Stimulated activated CD4-positive, alpha-beta T cell treated with anti-CD3 and anti-CD28 coated beads, Interleukin-1b, Interleukin-23, amount 100 ng/mL, for 4 hours (primary cell): ENCODE results near the gene PLD1.
"Not testable (repeated sequence)": the region's sequence is repeated elsewhere in the genome, so short reads cannot be mapped to it uniquely, and the experiment has no call there.

ENCODE experiments used
- DNase-seq, 2 donors: peaks; one replicate each; pipeline ENCODE4 v3.0.0-alpha.2; 2020; ENCODE audit warnings: low read depth in 2 of 2

The PLD1 gene

DNA sequence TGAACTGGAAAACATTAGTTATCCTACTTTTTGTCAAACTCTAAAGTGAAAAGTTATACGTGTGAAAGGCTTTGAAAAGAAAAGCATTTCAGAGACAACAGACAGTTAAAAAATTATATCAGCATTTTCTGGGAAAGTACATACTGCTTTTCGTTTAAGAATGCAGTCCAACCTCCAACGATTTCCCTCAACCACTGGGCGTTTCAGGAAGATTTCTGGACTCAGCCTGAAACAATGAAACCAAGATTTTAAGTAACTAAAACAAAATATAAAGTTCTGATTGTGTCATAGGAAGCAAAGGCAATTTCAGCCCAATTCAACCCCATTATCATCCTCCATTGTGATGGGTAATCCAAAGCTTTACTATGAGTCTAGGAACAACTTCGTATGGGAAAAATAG lies 110.7 kb downstream of the PLD1 start:
- DNase-seq, result no peak

DNA sequence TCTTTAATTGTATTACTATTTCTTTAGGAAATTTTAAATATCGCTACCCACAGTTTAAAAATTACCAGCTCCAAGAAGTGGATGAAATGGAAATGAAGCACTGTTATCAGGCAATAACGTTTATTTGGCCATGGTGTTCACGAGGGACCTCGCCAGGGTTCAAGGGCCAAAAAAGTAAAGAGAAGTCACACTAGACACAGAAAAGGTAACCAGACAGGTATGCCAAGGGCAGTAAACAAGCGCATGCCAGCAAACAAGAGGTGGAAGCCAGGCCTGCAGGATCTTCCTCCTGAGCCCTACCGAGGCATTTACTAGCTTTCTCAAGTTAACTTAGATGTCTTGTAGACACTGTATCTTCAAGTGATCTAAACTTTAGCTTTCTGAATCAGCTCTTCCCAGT lies 113.5 kb downstream of the PLD1 start:
- DNase-seq, result no peak

DNA sequence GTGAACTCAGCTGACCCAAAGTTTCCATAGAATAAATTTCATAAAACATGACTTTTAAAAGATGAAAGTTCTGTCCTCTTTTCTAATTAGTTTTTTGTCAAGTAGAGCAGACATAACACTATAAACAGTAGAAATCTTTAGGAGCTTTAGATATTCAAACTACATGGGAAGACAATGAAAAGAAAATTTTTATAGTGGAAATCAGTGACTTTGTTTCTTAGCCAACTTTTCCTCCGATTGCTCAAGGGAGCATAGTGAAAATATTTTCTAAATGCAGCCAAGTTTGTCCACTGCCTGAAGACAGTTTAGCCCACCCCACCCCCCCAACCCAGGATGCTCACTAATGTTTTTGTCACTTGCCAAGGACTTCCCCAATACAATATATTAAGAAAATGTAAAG lies 114.9 kb downstream of the PLD1 start:
- no peak for DNase-seq

DNA sequence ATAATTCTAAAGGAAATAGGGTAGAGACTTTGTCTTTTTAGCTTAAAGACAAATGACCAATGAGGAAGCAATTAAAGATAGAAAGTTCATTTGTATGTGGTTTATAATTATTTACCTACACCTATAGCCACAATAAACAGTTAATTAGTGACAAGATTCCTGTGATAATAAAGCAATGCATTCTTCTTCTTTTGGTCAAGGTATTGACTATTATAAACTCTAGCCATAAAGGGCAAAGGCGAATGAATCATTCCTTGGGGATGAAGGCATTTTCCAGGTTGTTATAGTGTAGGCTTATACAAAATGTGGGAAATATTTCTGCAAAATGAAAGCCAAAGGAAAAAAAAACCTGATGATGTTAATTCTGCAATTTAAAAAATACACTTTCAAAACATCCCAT lies 115.4 kb downstream of the PLD1 start:
- no peak for DNase-seq

DNA sequence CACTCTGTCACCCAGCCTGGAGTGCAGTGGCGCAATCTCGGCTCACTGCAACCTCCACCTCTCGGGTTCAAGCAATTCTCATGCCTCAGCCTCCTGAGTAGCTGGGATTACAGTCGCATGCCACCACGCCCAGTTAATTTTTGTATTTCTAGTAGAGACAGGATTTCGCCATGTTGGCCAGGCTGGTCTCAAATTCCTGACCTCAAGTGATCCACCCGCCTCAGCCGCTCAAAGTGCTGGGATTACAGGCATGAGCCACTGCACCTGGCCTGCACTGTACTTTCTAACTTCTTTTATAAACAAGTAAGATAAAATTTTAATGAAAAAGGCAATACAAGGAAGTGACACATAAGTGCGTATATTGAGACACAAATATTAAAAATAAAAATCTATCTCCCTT lies 117.7 kb downstream of the PLD1 start:
- DNase-seq, result not testable (repeated sequence)

DNA sequence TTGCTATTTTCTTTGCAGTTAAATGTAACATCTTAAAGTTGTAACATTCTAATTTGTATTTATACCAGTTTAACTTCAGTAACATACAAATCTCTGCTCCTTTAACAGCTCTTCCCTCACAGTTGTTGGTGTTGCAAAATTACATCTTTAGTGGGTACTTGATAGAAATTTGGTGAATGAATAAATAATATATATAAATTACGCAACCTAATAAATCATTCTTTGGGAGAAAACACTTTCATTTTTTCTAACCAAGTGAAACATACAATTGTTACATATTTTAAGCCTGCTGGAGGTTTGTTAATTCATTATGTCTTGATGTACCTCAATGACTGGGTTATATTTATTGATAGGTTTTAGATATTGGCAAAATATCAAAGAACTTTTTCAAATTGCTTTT lies 118.8 kb downstream of the PLD1 start:
- DNase-seq, result no peak

DNA sequence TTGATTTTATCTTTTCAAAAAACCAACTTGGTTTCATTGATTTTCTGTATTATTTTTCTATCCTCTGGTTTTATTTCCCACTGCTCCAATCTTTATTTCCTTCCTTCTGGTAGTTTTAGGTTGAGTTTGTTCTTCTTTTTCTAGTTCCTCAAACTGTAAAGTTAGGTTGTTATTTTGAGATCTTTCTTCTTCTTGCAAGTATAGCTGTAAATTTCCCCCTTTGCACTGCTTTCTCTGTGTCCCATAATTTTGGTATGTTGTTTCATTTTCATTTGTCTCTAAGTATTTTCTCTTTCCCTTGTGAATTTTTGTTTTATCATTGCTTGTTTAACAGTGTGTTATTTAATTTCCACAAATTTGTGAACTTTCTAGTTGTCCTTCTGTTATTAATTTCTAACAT lies 120.0 kb downstream of the PLD1 start:
- no peak for DNase-seq

DNA sequence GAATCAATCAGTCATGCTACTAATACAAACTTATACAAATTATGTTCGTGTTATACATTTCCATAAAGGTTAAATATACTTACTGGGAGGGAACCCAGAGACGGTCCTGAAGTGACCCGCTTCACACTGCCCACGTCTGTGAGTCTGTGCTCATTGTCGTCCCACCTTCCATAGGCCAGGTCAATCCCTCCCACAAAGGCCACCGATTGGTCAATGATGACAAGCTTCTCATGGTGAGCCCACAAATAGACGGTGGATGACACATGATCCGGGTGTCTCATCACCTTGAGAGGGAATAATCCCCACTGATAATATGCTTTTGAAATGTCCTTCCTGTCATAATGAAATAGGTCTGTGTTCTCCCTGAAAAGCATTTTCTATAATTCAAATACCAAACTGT lies 121.7 kb downstream of the PLD1 start:
- no peak for DNase-seq

DNA sequence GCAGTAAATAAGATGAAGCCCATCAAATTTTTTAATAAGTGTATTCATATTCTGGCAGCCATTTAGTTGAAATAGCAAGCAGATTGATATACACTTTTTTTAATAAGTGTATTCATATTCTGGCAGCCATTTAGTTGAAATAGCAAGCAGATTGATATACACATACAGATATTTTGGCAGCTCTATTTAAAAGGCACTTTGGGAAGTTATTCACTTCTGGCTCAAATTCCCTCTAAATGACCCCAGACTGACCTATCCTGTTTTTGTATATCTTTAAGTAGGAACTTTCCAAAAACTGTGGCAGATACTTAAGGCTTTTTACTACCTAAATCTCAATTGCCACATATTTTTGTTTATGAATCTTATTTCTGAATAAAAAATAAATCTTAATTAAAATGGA lies 122.3 kb downstream of the PLD1 start:
- DNase-seq, result no peak

DNA sequence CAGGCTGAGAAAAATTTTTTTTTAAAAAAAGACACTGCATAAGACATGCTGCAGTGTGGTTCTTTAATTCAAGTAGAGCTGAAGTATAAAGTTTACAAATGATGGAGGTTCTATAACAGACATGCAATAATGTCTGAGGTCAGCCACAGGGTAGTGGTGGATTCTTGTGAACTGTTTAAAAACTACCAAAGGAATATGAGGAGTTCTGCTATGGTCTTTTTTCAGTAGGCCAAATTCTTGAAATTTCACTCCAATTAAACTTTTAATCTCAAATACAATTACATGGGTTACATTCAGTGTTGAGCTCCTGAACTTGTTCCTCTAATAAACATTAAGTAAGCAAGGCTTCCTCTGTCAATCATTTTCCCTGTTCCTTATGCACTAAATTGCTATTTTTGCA lies 122.7 kb downstream of the PLD1 start:
- DNase-seq, result no peak

DNA sequence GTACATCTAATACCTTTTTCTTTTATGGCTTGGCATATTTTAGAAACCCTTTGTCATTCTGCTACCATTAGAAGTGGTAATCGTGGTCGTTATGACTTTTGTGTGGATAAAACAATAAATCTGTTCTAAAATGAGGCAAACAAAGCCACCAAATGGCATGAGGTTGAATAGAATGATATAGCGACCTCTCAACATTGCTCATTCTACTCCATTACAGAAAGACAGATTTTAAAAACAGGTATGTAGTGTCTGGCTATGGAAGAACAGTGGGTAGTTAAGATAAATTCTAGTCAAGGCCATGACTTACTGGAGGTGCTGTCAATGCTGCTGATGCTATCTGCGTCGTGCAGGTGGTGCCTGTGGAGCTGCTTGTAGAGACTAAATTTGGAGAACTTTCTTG lies 123.2 kb downstream of the PLD1 start:
- no peak for DNase-seq

DNA sequence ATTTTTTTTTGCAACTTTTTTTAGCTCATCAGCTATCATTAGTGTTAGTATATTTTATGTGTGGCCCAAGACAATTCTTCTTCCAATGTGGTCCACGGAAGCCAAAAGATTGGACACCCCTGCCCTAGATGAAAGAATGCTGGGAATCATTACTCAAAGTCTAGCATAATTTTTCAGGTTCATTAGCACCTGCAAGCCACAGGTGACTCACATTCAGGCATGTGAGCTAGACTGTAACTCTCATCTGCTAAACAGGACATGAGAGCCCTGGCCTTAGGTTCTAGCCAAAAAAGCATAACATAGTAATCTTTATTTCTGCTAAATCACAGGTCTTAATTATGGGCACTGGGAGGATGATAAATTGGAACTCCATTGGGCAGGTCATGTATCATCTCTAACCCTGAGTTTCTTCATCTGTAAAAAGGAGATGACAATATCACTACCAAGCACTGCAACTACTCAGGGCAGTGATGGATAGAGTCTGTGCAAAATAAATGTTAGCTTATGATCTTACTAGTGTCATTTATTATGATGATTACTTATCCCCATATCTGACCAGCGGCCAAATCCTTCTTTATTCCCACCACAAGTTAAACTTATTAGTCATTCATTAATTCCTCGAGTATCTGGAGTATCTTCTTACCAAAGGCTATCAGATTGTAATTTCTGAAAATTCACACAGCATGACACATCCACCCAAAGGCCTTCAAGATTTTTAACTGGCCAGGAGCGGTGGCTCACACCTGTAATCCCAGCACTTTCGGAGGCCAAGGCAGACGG lies 125.0 kb downstream of the PLD1 start:
- DNase-seq, result no peak

DNA sequence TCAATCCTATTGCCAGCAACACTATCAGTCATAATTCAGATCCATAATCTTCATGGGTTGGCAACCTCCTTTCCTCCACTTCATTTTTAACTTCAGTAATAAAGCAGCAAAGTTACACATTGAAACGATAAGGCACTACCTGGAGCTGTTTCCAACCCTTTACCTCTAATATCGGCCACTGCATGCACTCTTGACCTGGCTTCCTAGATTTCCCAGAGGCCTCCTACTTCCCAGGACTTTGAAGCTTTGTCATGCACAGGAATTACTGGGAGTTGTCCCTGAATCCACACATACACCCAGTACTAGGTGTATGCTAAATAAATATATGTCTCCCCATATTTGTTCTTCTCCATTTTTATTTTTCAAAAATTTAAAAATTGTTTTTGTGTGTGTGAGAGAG lies 126.1 kb downstream of the PLD1 start:
- DNase-seq, result no peak

DNA sequence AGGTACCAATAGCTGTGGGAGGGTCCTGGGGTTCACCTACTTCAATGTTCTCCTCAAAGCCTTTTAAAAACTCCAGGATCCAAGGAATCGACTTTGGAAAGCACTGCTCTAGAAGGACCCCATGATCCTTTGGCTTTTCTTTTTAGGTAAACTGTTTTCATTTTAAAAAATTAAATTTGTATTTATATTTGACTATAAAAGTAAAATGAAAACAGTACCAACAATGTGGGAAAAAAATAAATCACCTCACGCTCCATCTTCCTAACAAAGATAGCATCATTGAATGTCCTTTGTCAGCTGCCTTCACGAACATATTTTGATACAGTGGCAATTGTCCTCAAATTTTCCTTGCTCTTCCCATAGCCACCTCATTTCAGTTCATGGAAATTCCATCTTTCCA lies 127.5 kb downstream of the PLD1 start:
- no peak for DNase-seq

DNA sequence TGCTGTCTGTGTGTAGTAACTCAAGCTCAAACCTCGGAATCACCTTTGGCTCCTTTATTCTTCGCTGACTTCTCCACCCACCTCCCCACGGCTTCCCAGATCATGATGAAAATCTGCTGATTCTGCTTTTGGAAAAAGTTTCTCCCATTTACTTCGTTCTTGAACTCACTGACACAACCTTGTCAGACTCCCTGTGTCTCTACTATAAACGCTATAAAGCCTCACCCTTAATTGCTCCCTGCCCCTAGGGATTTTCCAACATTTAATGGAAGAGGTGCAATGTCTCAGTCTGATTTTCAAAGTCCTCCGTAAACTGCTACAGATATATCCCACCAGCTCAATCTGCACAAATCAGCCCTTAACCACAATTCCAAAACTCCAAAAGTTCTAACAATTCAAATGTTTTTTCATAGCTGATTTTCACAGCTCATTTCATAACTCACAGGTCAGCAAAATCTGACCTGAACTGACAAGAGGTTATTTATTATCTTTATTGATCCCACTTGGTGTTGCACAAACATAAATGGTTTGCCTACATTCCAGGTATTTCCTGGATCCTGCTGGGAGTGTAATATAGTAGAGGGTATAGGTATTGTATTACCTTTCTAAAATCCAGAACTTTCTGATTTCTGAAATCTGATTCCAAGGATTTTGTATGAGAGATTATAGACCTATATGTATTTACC lies 129.4 kb downstream of the PLD1 start:
- DNase-seq, result no peak

DNA sequence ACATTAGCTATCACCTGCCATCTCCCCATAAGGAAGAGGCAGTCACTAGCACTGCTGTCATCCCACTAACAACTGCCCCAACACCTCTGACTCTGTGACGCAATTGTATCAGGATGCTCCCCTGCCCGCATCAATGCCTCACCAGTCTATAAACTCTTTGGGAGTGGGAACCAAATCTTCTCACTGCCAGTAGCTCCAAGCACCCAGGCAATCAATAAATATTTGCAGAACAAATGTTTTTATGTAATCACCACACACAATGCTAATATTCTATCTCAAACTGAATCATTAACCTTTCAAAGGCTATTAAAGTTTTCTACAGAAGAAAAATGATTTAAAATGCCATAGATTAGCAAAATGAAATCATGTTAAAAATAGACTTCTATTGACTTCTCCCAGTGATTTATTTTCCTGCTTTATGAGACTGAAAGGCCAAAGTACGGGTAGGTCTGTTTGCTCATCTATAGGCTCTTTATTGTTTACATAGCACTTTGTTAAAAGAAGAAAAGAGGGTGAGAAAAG lies 131.3 kb downstream of the PLD1 start:
- DNase-seq, result no peak

DNA sequence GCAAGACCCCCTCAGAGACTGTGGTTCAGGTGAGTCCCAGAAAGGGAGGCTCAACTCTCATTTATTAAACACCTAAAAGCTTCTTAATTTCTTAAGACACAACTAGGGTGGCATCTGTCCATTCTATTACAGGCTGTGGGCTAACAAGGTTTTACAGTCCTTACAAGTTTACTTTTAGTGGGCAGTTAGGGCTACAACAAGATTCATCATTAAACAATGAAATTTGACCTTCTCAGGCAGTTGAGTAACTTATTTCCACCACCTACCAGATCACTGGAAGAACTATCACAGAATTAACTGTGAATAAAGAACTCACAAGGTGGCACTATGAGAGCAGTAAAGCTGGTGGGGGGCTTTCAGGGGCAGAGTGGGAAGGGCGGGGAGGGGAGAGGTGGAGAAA lies 132.6 kb downstream of the PLD1 start:
- DNase-seq, result no peak

DNA sequence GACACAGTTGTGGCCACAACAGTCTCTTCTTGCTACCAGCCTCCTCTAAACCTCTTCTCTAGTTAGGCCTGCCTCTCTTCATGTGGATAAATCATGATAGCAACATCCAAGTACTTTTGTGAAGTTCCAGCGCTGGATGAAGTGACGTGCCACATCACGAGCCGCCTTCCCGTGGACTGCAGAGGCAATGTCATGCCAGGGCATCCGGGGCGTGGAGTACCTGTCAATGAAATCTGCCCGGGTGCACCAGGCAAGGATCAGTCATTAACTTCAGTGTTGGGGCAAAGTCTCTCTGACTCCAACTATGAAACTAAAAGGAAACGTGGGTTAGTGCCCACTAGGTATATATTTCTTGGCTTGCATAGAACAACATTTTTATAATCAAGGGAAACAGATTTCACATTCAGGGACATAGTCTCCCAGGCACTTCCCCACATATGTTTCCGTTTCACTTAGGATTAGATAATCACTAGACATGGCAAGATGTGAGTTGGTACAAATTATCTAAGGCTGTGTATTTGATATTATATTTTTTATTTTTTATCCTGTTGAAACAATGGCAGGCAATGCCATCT lies 133.6 kb downstream of the PLD1 start:
- DNase-seq, result no peak

DNA sequence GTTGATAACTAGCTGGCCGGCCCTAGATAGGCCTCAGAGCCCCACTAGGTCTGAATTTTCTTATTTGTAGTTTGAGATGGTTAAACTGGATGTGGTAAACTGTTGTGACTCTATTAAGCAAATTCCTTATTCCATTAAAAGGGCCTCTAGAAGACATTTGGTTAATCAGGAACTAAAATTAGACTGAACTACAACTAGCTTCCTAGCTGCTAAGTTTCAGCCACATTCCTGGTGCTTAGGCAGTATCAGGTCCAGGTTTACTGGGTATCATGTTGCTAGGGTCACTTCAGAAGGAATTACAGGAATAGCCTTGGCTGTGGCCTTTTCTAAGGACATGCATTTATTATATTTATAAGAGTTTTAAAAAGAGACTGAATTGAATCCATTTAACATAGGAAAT lies 136.3 kb downstream of the PLD1 start:
- DNase-seq, result no peak

DNA sequence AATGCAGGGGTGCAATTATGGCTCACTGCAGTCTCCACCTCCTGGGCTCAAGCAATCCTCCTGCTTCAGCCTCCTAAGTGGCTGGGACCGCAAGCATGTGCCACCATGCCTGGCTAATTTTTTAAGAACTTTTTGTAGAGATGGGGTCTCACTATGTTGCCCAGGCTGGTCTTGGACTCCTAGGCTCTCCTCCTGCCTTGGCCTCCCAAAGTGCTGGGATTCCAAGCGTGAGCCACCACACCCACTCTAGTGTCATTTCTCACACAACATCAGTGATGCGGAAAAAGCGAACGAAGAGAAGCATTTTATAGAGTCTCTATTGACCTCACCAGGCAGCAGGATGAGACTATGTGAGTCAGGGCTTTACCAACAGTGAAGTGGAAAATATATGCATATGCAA lies 137.7 kb downstream of the PLD1 start:
- DNase-seq, result no peak

DNA sequence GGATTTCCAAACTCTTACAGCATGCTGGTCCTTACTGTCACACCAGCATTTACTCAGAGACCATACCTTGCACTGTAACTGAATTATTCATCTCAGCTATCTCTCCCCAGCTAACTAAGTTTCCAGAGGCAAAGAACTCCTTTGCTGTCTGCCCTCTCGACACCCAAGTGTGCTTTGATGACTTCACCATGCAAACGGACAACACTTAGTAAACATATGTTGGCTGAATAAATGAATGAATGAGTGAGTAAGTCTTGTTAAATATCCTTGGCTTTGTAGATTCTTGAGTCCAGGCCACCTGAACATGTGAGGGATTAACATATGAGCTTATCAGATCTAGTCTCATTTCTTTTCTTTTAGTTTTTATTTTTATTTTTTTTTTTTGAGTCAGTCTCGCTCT lies 138.2 kb downstream of the PLD1 start:
- no peak for DNase-seq

DNA sequence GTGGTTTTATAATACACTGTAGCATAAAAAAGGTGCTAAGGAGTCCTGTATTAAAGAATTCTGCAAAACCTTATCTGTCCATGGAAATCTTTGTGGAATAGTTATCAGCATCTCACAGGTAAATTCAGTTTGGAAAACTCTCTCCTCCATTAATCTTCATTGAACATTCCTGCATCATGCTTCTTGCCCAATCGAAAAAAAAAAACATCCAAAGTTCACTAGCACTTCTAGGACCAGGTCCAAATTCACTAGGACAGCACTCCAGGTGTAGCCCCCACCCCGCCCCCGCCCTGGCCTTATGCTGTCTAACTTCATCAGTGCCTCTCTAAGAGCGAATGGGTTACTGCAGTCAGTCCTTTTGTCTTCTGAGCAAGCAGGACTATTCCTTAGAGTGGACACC lies 138.6 kb downstream of the PLD1 start:
- no peak for DNase-seq

DNA sequence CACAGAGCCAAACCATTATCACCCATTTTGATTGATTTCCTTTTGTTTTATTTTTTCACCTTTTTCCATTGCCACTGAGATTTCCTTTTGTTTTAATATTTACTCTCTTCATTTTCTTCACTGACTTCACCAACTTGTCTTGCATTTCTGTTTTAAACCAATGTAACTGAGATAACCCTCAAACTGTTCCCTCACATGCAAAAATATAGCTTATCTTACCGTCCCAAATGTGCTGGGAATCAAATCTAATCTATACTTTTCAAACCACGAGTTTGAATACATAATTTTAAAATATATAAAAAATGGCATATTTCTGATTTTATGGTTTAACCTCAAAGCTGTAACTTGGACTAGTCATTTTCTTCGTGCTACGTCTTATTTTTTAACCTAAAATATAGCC lies 143.8 kb downstream of the PLD1 start:
- DNase-seq, result no peak
